HepG2 (cell line): Measurements from ENCODE around the gene NFE2L1. TPM values are rescaled to one million over a fixed set of nuclear protein-coding genes. Genes with fewer than 3 reads are reported as not detected.

ENCODE experiments used
- ARNT ChIP-seq: fragments of 450-650 bp; IDR thresholded peaks from 2 replicates; pipeline ENCODE4 v1.6.1; 2017
- ATF1 ChIP-seq: IDR thresholded peaks from 2 replicates; pipeline ENCODE4 v1.6.1; 2016; ENCODE audit warnings: mild to moderate bottlenecking, control low read depth
- DPF2 ChIP-seq: sonication (generic); formaldehyde crosslinking; IDR thresholded peaks from 2 replicates; pipeline ENCODE4 v1.4.0; 2020; ENCODE audit warnings: mild to moderate bottlenecking, low read depth, missing genetic modification reagents, borderline replicate concordance
- FOXC1 ChIP-seq: sonication (generic); formaldehyde crosslinking; IDR thresholded peaks from 2 replicates; pipeline ENCODE4 v1.8.0; 2022; ENCODE audit warnings: mild to moderate bottlenecking, missing genetic modification reagents, borderline replicate concordance
- FOXK2 ChIP-seq: fragments of 450-650 bp; IDR thresholded peaks from 2 replicates; pipeline ENCODE4 v1.6.1; 2016
- IRX3 ChIP-seq: sonication (generic); formaldehyde crosslinking; IDR thresholded peaks from 2 replicates; pipeline ENCODE4 v1.8.1; 2023; ENCODE audit warnings: mild to moderate bottlenecking, low read depth, missing genetic modification reagents, borderline replicate concordance
- PAWR ChIP-seq: sonication (generic); formaldehyde crosslinking; IDR thresholded peaks from 2 replicates; pipeline ENCODE4 v1.4.0; 2020; ENCODE audit warnings: missing genetic modification reagents, mild to moderate bottlenecking, borderline replicate concordance
- POLR2AphosphoS2 ChIP-seq: IDR thresholded peaks from 2 replicates; pipeline ENCODE4 v1.6.1; 2011; ENCODE audit warnings: low read depth, low read length, improper control_type of control experiment
- POLR2AphosphoS5 ChIP-seq: IDR thresholded peaks from 2 replicates; pipeline ENCODE4 v1.6.1; 2012; ENCODE audit warnings: low read depth, low read length
- RBM22 ChIP-seq: fragments of 200-400 bp; formaldehyde crosslinking; optimal IDR thresholded peaks from 2 replicates; pipeline ENCODE3; 2017; ENCODE audit warnings: mild to moderate bottlenecking, low read length, moderate library complexity
- RBM39 ChIP-seq: fragments of 200-400 bp; formaldehyde crosslinking; IDR thresholded peaks from one replicate; pipeline ENCODE4 v1.6.1; 2018; ENCODE audit warnings: antibody characterized with exemption, mild to moderate bottlenecking, low read depth, low read length; ENCODE audit not compliant: poor library complexity, severe bottlenecking
- ZFX ChIP-seq: sonication (generic); formaldehyde crosslinking; IDR thresholded peaks from 2 replicates; pipeline ENCODE4 v1.4.0; 2020; ENCODE audit warnings: mild to moderate bottlenecking, low read depth, missing genetic modification reagents, moderate library complexity
- ZFY ChIP-seq: sonication (generic); formaldehyde crosslinking; IDR thresholded peaks from 2 replicates; pipeline ENCODE4 v1.4.0; 2020; ENCODE audit warnings: missing genetic modification reagents
- ZNF160 ChIP-seq: sonication (generic); formaldehyde crosslinking; IDR thresholded peaks from 2 replicates; pipeline ENCODE4 v1.8.0; 2022; ENCODE audit warnings: mild to moderate bottlenecking, inconsistent platforms, missing genetic modification reagents
- ZNF746 ChIP-seq: sonication (generic); formaldehyde crosslinking; IDR thresholded peaks from 2 replicates; pipeline ENCODE4 v1.8.0; 2022; ENCODE audit warnings: mild to moderate bottlenecking, missing genetic modification reagents
- ZNF768 ChIP-seq: sonication (generic); formaldehyde crosslinking; IDR thresholded peaks from 2 replicates; pipeline ENCODE4 v1.4.0; 2020; ENCODE audit warnings: missing genetic modification reagents
- polyA plus RNA-seq, 8 experiments: library from polyadenylated mRNA; depleted of rRNA in 3 of 8; stranded (reverse) in 7 of 8; unstranded in 1 of 8; fragments of >200 nt; fragmentation: Illumina TruSeq in 4 of 8; extraction: Trizol in 4 of 8; gene quantifications; 2 replicates each; pipeline versions ENCODE4 v1.2.1 to v1.2.3, GENCODE V29; 2011 to 2016; ENCODE audit warnings: low read depth in 4 of 8, missing spikeins in 1 of 8, mixed read lengths in 1 of 8; ENCODE audit not compliant: insufficient read depth in 1 of 8
- total RNA-seq, 5 experiments: library from RNA; depleted of rRNA; stranded (reverse); fragments of >200 nt; fragmentation: Illumina TruSeq; extraction: Trizol; gene quantifications; 2 replicates each; pipeline ENCODE4 v1.2.3, GENCODE V29; 2016; ENCODE audit warnings: low read depth in 1 of 5
- TF ChIP-seq, protein P1 (sequence below): sonication (generic); formaldehyde crosslinking; IDR thresholded peaks from 2 replicates; pipeline ENCODE4 v1.4.0; 2020; ENCODE audit warnings: missing genetic modification reagents
- TF ChIP-seq, protein P2 (sequence below): sonication (generic); formaldehyde crosslinking; IDR thresholded peaks from 2 replicates; pipeline ENCODE4 v1.8.1; 2023; ENCODE audit warnings: mild to moderate bottlenecking, missing genetic modification reagents
- TF ChIP-seq, protein P3 (sequence below): sonication (generic); formaldehyde crosslinking; IDR thresholded peaks from 2 replicates; pipeline ENCODE4 v1.4.0; 2020; ENCODE audit warnings: missing genetic modification reagents
- TF ChIP-seq, protein P4 (sequence below): sonication (generic); formaldehyde crosslinking; IDR thresholded peaks from 2 replicates; pipeline ENCODE4 v1.4.0; 2020; ENCODE audit warnings: missing genetic modification reagents
- TF ChIP-seq, protein P5 (sequence below): sonication (generic); formaldehyde crosslinking; IDR thresholded peaks from 2 replicates; pipeline ENCODE4 v1.4.0; 2020; ENCODE audit warnings: missing genetic modification reagents, mild to moderate bottlenecking, borderline replicate concordance

Gene NFE2L1
- total and polyA plus RNA-seq, 2 of the 13 experiments (the other 11 are each of a cell fraction or from before 2014, with no cell fraction given), result 67.0 to 234 TPM

DNA sequence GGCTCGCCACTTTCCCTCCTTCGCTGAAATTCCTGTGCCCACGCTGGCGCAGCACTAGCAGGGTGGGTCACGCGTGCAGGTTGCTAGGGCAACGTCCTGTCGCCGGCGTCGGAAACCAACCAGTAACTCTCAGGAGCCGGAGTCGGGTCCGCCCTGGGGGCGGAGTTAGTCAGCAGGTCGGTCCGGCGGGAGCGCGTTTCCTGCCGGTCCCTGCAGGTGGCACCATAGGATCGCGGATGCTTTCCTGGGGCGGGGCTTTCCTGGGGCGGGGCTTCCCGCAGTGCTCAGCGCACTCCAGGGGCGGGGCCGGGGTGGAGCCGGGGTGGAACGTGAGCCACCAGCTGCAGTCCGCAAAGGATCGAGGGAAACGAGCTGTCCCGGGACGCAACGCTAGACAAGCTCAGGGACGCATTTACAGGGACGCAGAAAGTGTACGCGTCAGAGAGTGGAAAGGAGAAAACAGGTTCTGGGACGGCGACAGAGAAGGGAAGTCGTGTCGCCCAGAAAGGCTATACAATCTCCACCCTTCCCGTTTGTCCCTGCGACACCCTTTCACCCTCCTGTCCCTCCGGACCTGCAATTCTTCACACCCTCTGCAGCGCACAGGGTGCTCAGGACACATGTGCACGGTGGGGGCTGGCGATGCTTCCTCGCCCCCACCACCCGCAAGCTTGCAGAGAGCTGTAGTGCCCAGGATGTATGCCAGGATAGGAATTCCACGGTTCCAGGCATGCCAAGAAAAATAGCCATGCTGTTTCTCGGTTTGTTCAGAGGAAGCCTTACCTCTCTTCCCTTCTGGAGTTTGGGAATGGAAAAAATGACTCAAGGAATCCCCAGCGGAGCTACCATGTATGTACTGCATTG is 22.9 kb upstream of the NFE2L1 start (continued):
- TF ChIP-seq, protein P1, sequence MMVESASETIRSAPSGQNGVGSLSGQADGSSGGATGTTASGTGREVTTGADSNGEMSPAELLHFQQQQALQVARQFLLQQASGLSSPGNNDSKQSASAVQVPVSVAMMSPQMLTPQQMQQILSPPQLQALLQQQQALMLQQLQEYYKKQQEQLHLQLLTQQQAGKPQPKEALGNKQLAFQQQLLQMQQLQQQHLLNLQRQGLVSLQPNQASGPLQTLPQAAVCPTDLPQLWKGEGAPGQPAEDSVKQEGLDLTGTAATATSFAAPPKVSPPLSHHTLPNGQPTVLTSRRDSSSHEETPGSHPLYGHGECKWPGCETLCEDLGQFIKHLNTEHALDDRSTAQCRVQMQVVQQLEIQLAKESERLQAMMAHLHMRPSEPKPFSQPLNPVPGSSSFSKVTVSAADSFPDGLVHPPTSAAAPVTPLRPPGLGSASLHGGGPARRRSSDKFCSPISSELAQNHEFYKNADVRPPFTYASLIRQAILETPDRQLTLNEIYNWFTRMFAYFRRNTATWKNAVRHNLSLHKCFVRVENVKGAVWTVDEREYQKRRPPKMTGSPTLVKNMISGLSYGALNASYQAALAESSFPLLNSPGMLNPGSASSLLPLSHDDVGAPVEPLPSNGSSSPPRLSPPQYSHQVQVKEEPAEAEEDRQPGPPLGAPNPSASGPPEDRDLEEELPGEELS (CRISPR knock-in tag), result 0 out of 2 replicates have a peak, but pooled peaks have one; percentile 35
- TF ChIP-seq IRX3 (CRISPR knock-in tag), result no peak
- TF ChIP-seq ZNF746, result no peak
- TF ChIP-seq, protein P2, sequence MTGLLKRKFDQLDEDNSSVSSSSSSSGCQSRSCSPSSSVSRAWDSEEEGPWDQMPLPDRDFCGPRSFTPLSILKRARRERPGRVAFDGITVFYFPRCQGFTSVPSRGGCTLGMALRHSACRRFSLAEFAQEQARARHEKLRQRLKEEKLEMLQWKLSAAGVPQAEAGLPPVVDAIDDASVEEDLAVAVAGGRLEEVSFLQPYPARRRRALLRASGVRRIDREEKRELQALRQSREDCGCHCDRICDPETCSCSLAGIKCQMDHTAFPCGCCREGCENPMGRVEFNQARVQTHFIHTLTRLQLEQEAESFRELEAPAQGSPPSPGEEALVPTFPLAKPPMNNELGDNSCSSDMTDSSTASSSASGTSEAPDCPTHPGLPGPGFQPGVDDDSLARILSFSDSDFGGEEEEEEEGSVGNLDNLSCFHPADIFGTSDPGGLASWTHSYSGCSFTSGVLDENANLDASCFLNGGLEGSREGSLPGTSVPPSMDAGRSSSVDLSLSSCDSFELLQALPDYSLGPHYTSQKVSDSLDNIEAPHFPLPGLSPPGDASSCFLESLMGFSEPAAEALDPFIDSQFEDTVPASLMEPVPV, result no peak
- TF ChIP-seq, protein P3, sequence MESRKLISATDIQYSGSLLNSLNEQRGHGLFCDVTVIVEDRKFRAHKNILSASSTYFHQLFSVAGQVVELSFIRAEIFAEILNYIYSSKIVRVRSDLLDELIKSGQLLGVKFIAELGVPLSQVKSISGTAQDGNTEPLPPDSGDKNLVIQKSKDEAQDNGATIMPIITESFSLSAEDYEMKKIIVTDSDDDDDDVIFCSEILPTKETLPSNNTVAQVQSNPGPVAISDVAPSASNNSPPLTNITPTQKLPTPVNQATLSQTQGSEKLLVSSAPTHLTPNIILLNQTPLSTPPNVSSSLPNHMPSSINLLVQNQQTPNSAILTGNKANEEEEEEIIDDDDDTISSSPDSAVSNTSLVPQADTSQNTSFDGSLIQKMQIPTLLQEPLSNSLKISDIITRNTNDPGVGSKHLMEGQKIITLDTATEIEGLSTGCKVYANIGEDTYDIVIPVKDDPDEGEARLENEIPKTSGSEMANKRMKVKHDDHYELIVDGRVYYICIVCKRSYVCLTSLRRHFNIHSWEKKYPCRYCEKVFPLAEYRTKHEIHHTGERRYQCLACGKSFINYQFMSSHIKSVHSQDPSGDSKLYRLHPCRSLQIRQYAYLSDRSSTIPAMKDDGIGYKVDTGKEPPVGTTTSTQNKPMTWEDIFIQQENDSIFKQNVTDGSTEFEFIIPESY, result no peak
- TF ChIP-seq ZNF160 (CRISPR knock-in tag), result no peak
- TF ChIP-seq, protein P4, sequence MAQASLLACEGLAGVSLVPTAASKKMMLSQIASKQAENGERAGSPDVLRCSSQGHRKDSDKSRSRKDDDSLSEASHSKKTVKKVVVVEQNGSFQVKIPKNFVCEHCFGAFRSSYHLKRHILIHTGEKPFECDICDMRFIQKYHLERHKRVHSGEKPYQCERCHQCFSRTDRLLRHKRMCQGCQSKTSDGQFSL (CRISPR knock-in tag), result no peak
- TF ChIP-seq ZFX (CRISPR knock-in tag), result peak; percentile 41; the same call in 1 of the 2 replicates
- 0 out of 2 replicates have a peak, but pooled peaks have one; percentile 8 for TF ChIP-seq PAWR
- TF ChIP-seq FOXK2, result no peak
- no peak for TF ChIP-seq POLR2AphosphoS2
- TF ChIP-seq, protein P5, sequence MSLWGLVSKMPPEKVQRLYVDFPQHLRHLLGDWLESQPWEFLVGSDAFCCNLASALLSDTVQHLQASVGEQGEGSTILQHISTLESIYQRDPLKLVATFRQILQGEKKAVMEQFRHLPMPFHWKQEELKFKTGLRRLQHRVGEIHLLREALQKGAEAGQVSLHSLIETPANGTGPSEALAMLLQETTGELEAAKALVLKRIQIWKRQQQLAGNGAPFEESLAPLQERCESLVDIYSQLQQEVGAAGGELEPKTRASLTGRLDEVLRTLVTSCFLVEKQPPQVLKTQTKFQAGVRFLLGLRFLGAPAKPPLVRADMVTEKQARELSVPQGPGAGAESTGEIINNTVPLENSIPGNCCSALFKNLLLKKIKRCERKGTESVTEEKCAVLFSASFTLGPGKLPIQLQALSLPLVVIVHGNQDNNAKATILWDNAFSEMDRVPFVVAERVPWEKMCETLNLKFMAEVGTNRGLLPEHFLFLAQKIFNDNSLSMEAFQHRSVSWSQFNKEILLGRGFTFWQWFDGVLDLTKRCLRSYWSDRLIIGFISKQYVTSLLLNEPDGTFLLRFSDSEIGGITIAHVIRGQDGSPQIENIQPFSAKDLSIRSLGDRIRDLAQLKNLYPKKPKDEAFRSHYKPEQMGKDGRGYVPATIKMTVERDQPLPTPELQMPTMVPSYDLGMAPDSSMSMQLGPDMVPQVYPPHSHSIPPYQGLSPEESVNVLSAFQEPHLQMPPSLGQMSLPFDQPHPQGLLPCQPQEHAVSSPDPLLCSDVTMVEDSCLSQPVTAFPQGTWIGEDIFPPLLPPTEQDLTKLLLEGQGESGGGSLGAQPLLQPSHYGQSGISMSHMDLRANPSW, result no peak
- TF ChIP-seq FOXC1 (CRISPR knock-in tag), result peak; percentile 92
- no peak for TF ChIP-seq ATF1 (CRISPR knock-in tag)
- peak; percentile 50; the same call in 1 of the 2 replicates for TF ChIP-seq ZNF768
- no peak for TF ChIP-seq ARNT
- TF ChIP-seq POLR2AphosphoS5, result no peak
- no peak for TF ChIP-seq DPF2
- TF ChIP-seq RBM22, result peak; percentile 97
- TF ChIP-seq RBM39, result peak; percentile 77
- TF ChIP-seq ZFY (CRISPR knock-in tag), result peak; percentile 38; the same call in 1 of the 2 replicates
